Middle frontal gyrus (tissue), 1 donor: ENCODE measurements around the gene ZFP3.
"Not testable (repeated sequence)": the region's sequence is repeated elsewhere in the genome, so short reads cannot be mapped to it uniquely, and the experiment has no call there.

Experiments
- DNase-seq: peaks from one replicate; pipeline ENCODE4 v3.0.0-alpha.2; 2015; ENCODE audit warnings: low spot score; ENCODE audit errors: extremely low spot score

The ZFP3 gene

GRCh38 chr17:5137511-5138197 is 59.4 kb downstream of the ZFP3 start:
- not testable (repeated sequence) for DNase-seq

- DNase-seq = not testable (repeated sequence)
These were observed 59.9 kb downstream of the ZFP3 start for GRCh38 chr17:5138198-5138544.

- no peak for DNase-seq
These were observed 60.6 kb downstream of the ZFP3 start for GRCh38 chr17:5138616-5139457.

- no peak for DNase-seq
These were observed 61.1 kb downstream of the ZFP3 start for GRCh38 chr17:5139458-5139732.

GRCh38 chr17:5142877-5143276 is 64.6 kb downstream of the ZFP3 start:
- DNase-seq = not testable (repeated sequence)
